Measurements from ENCODE around the gene NDUFB11.

Gene NDUFB11

DNA sequence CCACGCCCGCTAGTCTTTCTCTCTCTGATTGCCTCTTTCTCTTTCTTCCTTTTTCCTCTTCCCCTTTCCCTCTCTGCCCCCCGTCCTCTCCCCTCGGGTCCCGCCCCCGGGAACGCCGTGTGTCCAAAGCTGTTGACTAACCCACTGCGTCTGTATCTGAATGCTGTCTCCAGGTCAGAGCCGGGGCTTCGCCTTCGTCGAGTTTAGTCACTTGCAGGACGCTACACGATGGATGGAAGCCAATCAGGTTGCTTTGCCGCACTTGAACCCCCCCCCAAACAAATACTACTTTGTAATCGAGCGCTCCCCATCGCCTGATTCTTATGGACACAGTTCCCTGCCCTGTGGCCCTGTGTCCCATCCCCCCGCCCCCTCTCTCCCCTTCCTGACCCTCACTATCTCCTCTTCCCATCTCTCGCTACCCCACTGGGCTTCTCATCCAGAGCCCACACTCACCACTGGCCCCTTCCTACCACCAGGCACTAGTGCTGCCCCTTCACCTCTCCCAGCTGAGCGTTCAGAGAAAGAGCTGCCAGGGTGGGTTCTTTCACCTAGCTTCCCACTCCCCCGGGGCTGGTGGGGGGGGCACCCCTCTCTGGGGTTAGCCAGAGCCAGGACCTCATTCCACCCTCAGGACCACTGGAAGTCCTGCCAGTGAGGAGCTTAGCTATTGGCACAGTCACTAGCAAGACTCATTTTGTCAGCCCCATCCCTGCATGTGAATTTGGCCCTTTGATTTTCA is 30.5 kb upstream of the NDUFB11 start:
- TF ChIP-seq, protein P1, sequence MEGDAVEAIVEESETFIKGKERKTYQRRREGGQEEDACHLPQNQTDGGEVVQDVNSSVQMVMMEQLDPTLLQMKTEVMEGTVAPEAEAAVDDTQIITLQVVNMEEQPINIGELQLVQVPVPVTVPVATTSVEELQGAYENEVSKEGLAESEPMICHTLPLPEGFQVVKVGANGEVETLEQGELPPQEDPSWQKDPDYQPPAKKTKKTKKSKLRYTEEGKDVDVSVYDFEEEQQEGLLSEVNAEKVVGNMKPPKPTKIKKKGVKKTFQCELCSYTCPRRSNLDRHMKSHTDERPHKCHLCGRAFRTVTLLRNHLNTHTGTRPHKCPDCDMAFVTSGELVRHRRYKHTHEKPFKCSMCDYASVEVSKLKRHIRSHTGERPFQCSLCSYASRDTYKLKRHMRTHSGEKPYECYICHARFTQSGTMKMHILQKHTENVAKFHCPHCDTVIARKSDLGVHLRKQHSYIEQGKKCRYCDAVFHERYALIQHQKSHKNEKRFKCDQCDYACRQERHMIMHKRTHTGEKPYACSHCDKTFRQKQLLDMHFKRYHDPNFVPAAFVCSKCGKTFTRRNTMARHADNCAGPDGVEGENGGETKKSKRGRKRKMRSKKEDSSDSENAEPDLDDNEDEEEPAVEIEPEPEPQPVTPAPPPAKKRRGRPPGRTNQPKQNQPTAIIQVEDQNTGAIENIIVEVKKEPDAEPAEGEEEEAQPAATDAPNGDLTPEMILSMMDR (conservative IDR thresholded peaks at IDR 0.05; ENCODE audit: low read length): no peak
- DNase-seq (ENCODE audit: low read depth): no peak
- H3K4me3 ChIP-seq (ENCODE audit: low read length): no peak overlapping the region

DNA sequence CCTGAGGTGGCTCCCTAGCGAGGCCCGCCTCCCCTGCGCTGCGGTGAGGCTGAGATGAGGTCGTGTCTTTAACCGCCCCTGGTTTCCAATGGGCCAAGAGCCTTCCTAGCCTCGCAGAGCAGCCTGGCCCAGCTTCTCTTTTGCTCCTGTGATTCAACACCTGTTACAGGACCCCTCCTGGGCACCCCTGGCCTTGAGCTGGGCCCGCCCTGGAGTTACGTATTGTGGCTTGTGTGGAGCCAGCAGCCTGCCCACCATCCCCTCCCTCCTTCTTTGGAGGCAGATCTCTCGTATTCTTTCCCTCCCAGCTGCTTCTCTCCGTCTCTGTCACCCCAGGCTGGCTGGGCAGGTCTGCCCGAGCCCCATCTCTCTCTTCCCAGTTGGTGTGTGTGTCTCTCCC is 29.9 kb upstream of the NDUFB11 start:
- no peak overlapping the region for H3K4me3 ChIP-seq (ENCODE audit: low read length)
- no peak for DNase-seq (ENCODE audit: low read depth)
- TF ChIP-seq, protein P1 (conservative IDR thresholded peaks at IDR 0.05; ENCODE audit: low read length): no peak

DNA sequence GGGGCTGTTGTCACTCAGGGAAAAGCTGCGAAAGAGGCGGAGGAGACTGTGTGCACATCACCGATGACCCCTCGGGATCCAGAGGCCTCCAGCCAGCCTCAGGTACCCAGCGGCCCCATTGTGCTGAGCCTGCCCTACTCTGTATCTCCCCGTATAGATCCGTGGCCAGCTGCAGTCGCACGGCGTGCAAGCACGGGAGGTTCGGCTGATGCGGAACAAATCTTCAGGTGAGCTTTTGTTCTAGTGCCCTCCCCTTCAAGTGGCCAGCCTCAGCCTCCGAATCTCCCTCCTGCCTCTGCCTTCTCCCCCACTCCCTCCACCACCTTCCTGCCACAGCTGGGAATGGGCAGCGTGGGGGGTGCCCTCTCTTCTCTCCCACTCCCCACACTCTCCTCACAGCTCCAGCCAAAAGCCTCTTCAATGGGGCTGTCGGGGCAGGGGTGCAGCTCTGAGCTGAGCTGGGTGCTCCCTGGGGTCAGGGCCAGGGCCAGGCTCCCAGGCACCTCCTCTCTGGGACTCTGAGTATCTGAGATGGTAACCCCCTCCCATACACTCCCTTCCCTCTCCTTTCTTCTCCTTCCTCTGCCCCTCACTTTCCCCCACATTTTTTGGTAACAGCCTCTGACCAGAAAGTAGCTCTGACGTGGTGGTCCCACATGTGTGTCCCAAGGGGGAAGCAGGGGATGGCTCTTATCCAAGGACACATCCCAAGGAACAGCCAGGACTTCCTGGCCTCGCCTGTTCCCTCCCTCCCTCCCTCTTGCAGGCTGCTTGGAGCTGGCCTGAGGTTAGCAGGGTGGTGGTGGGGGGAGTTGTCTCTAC is 28.7 kb upstream of the NDUFB11 start:
- DNase-seq (ENCODE audit: low read depth): no peak
- H3K4me3 ChIP-seq (ENCODE audit: low read length): no peak overlapping the region
- TF ChIP-seq, protein P1 (conservative IDR thresholded peaks at IDR 0.05; ENCODE audit: low read length): no peak

DNA sequence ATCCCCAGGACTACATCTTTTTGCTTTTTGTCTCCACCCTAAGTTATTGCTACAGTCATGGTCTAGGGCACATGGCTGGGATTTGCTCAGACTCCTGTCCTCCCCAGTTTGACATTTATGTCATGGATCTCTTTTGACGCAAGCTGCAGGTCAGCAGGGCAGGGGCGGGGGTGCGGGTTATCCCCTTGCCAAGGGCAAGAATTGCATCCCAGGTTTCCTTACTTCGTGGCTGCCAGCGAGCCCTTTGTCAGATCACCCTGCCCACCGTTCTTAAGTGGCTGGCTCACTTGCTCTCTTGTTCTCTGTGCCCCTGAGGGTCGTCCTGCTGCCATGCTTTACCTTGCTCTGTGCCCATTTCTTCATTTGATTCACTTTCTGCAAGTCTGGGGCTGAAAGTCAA is 28.0 kb upstream of the NDUFB11 start:
- DNase-seq (ENCODE audit: low read depth): no peak
- TF ChIP-seq, protein P1 (conservative IDR thresholded peaks at IDR 0.05; ENCODE audit: low read length): no peak
- H3K4me3 ChIP-seq (ENCODE audit: low read length): no peak overlapping the region

DNA sequence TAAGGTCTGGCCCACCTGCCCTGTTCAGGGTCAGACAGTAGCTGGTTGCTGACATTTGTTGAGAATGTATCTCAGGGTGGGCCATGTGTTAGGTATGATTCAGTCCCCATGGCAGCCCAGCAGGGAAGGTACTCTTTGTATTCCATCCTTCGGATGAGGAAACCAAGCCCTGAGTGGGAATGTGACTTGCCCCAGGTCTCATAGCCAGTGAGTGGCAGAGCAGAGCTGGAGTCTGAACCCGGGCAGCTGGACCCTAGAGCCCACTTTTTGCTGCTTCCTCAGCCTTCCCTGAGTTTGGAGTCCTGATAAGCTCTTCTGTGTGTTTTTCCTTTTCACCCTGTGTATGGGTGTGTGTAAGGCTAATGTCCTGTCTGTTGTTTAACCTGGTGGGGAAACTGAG is 27.5 kb upstream of the NDUFB11 start:
- H3K4me3 ChIP-seq (ENCODE audit: low read length): no peak overlapping the region
- TF ChIP-seq, protein P1 (conservative IDR thresholded peaks at IDR 0.05; ENCODE audit: low read length): no peak
- DNase-seq (ENCODE audit: low read depth): no peak

DNA sequence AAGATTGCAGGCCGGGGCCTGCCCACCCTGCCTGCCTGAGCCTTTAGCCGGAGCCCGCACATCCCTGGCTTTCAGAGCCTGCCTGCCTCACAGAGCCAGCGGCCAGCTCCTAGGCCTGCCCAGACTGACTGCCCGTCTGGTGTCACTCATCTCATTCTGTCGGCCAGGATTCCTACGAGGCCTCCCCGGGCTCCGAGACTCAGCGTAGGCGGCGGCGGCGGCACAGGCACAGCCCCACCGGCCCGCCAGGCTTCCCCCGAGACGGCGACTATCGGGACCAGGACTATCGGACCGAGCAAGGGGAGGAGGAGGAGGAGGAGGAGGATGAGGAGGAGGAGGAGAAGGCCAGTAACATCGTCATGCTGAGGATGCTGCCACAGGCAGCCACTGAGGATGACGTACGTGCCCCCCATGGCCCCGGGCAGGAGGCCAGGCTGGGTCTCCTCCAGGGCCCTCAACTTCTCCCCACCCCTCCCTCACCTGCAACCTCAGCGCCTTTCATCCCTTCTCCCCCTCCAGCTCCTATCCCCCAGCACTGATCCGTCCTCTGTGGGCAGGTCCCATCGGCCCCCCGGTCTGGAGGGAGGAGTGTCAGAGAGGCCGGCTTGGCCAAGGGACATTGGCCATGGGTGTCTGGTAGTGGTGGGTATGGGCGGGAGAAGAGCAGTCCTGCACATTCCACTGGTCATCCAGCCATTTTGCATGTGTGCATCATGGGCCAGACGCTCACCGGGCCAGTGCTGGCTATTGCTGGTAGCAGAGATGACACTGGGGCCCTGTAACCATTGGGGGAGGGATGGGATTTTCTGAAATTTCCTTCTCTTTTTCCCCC is 26.6 kb upstream of the NDUFB11 start:
- TF ChIP-seq, protein P1 (conservative IDR thresholded peaks at IDR 0.05; ENCODE audit: low read length): no peak
- DNase-seq (ENCODE audit: low read depth): no peak
- H3K4me3 ChIP-seq (ENCODE audit: low read length): no peak overlapping the region
